Activated CD8-positive, alpha-beta memory T cell treated with anti-CD3 and anti-CD28 coated beads, Interleukin-2, amount 50 U/mL, for 48 hours (primary cell): ENCODE data around the gene UBE2R2.
"Not testable (repeated sequence)": the region's sequence is repeated elsewhere in the genome, so short reads cannot be mapped to it uniquely, and the experiment has no call there.

Experiments used
- DNase-seq: peaks from one replicate; pipeline ENCODE4 v3.0.0-alpha.2; 2020

The UBE2R2 gene

GRCh38 chr9:33932078-33932807, 115.3 kb downstream of the UBE2R2 start:
- DNase-seq = no peak

GRCh38 chr9:33934188-33934878, 117.4 kb downstream of the UBE2R2 start:
- no peak for DNase-seq

- no peak for DNase-seq
Observed at GRCh38 chr9:33939924-33940874, 123.2 kb downstream of the UBE2R2 start.

GRCh38 chr9:33942471-33943083, 125.6 kb downstream of the UBE2R2 start:
- DNase-seq = no peak

- DNase-seq = no peak
Observed at GRCh38 chr9:33943389-33943788, 126.4 kb downstream of the UBE2R2 start.

GRCh38 chr9:33946779-33947535, 130.0 kb downstream of the UBE2R2 start:
- DNase-seq = no peak

GRCh38 chr9:33950371-33950770, 133.4 kb downstream of the UBE2R2 start:
- no peak for DNase-seq

GRCh38 chr9:33952066-33952465, 135.1 kb downstream of the UBE2R2 start:
- DNase-seq = no peak

- no peak for DNase-seq
Observed at GRCh38 chr9:33956544-33956943, 139.6 kb downstream of the UBE2R2 start.

GRCh38 chr9:33959725-33960124, 142.8 kb downstream of the UBE2R2 start:
- no peak for DNase-seq

GRCh38 chr9:33962468-33962867, 145.5 kb downstream of the UBE2R2 start:
- not testable (repeated sequence) for DNase-seq

GRCh38 chr9:33964086-33964768, 147.3 kb downstream of the UBE2R2 start:
- DNase-seq = no peak
